ENCODE measurements around the gene LRP4. TPM values are rescaled to one million over a fixed set of nuclear protein-coding genes. Genes with fewer than 3 reads are reported as not detected.

LRP4 gene
- total RNA-seq, 1 donor from 2014 or later: 7.6 TPM

DNA sequence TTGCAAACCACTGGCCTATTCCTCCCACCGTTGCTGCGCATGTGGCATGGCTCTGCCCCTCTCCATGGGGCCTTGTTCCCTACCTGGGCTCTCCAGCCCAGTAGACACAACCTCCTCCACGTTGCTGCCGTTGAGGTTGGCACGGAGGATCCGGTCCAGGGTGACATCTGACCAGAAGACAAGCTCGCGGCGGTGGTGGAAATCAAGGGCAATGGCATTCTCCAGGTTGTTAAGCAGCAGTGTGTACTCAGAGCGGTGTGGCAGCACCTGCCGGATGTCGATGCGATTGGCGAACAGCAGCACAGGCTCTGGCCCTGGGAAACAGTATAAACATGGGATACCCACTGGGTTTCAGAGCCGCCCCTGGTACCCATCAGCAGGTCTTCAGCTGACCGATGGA is 23.8 kb downstream of the LRP4 start:
- no peak for DNase-seq (ENCODE audit: low read depth)

DNA sequence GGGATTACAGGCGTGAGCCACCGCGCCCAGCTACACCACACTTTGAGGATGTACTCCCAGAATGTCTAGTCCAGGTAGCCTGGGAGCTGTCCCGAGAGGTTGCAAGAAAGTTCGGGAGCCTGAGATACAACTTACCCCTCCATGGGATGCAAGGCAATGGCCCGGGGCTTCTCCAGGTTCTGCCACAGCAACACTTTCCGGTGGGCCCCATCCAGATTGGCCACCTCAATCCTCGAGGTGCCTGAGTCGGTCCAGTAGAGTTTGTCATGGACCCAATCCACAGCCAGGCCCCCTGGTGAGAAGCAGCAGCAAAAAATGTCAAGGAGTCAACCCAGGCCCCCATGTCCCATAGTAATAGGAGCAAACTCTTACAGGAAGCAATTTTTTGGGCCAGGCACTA is 25.5 kb downstream of the LRP4 start:
- DNase-seq (ENCODE audit: low read depth): no peak

DNA sequence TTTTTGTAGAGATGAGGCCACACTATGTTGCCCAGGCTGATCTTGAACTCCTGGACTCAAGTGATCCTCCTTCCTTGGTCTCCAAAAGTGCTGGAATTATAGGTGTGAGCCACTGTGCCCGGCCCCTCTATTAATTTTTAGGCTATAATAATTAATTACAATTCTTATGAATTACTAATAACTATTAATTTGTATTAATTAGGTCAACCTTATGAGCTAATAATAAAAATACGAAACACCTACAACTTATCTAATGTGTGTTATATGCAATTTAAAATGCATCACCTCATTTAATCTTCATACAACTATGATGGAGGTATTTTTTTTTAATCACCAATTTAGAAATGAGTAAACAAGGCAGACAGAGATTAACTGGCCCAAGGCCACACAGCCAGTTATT is 26.2 kb downstream of the LRP4 start:
- DNase-seq (ENCODE audit: low read depth): no peak

DNA sequence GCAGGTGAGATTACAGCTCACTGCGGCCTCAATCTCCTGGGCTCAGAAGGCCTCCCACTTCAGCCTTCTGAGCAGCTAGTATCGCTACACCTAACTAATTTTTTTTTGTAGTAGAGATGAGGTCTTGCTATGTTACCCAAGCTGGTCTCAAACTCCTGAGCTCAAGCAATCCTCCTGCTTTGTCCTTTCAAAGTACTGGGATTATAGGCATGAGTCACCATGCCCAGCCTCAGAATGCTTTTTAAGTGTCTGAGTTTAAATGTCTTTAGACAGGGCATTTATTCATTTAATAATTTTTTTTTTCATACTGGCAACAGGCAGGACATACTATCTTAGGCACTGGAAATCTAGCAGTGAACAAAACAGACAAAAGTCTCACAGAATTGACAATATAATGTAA is 27.7 kb downstream of the LRP4 start:
- peak; percentile 58 for DNase-seq (ENCODE audit: low read depth)

DNA sequence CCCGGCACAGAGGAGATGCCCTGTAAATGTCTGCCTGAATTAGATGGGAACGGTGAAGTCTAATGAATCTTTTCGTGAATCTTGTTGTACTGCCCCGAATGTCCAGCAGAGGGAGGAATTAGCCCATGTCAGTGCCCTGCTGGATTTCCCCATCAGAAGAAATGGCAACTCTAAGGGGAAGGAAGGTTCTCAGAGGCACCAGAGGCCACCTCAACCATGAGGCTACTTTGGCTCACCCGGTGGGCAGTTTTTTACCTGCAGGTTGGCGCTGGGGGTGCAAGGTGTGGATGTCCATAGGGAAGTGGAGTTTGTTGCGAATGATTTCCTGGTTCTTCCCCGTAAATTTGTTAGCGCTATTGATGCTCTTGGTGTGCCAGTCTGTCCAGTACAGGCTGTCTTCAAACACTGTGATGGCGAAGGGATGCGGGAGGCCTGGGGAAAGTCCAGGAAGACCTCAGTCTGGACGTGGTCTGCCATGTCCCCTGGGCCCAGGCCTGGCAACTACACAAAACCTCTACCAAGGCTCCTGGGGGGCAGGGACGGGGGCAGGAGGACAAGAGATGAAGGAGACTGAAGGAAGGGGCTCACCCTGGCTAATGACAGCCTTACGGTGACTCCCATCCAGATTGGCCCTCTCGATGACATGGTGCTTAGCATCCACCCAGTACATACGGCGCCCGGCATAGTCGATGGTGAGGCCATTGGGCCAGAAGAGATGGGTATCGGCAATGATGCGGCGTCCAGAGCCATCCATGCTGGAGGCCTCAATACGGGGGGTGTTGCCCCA is 28.5 kb downstream of the LRP4 start:
- DNase-seq (ENCODE audit: low read depth): peak; percentile 87

DNA sequence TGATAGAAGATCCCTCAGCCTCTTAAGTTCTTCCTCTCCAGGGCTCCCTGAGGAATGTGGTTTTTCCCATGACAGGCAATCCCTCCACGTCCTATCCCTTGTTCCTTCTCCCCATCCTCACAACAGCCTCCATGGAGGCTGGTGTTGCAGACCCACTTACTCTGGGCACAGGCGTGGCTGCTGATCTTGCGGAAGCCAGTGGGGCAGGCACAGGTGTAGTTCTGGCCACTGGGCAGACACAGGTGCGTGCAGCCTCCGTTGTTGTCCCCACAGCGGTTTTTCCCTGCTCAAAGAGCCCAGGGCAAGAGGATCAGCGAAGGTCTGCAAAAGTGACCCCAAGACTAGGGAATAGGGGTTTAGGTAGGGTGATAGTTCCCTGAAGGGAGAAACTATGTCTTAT is 29.1 kb downstream of the LRP4 start:
- no peak for DNase-seq (ENCODE audit: low read depth)

DNA sequence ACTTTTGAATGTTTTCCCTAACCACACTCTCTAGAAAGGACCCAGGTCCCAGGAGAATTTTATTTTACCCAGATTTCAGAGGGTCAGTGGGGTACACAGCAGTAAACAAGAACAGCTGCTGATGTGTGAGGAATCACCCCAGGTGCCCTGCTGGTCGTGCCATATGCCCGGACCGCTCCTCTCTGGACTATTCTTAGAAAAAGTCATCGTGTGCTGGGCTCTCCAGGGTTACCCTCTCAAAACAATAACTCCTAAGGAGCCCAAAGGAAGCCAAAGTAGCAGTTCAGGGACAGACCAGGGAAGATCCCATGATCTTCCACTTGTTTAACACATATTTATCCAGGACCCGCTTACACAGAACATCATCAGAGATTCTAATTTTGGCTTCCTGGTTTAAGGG is 29.7 kb downstream of the LRP4 start:
- DNase-seq (ENCODE audit: low read depth): peak; percentile 55

DNA sequence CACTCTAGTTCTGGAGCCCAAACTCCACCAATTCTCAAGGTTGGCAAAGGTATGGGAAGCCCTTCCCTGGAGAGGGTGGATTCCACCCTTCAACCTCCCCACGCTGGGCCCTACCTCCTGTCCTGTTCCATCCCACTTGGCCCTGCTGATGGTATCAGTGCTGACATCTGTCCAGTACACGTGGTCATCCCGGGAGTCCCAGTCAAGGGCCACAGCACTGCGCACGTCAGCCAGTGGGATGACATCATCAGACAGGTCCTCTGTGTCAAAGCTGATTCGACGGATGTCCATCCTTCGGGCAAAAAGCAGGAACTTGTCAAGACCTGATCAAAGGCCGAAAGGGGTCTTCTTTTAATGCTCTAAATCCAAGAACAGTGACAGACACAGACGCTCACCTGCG is 32.1 kb downstream of the LRP4 start:
- no peak for DNase-seq (ENCODE audit: low read depth)

DNA sequence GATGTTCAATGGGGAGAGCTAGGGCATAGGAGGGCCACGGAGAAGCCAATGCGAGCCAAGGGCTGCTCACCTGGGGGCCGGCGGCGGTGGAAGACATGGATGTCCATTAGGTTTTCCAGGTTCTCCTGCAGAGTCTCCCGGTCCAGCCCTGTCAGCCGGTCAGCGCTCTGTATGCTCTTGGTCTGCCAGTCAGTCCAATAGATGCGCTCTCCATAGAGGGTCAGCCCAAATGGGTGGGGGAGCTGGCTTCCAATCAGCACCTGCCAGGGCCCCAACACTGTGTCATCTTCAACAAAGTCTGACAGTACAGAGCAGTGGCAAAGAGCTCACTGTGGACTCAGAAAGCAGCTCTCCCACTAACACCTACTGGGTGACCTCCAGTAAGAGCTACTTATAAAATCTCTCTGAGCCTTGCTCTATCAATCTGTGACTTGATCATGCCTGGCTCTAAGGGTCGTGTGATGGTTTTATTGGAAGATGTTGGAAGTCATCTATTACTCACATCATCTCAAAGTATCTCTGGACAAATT is 39.2 kb downstream of the LRP4 start:
- DNase-seq (ENCODE audit: low read depth): no peak

DNA sequence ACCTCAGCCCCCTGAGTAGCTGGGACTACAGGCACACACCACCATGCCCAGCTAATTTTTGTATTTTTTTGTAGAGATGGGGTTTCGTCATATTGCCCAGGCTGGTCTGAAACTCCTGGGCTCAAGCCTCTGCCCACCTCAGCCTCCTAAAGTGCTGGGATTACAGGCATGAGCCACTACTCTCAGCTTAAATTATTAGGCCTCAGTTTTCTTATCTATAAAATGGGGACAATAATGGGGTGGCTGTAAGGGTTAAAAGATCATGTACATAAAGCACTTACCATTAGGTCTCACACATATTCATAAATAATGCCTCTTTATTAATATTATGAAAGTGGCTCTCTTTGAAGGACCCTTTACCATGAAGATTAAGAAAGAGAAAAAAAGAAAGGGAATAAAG is 40.8 kb downstream of the LRP4 start:
- no peak for DNase-seq (ENCODE audit: low read depth)

DNA sequence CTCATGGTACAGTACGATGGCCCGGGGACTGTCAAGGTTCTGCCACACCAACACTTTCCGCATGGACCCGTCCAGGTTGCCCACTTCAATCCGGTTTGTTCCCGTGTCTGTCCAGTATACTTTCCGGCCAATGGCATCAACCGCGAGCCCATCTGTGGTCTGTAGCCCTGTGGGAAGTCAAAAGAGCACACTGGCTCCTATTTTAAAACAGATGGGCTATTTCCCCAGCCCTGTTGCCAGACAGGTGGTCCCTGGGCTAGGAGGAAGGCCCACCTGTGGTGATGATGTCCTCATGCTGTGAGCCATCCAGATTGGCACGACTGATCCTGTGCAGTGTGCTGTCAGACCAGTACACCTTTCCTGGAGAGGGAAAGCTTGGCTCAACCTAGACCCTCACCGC is 41.9 kb downstream of the LRP4 start:
- DNase-seq (ENCODE audit: low read depth): no peak

DNA sequence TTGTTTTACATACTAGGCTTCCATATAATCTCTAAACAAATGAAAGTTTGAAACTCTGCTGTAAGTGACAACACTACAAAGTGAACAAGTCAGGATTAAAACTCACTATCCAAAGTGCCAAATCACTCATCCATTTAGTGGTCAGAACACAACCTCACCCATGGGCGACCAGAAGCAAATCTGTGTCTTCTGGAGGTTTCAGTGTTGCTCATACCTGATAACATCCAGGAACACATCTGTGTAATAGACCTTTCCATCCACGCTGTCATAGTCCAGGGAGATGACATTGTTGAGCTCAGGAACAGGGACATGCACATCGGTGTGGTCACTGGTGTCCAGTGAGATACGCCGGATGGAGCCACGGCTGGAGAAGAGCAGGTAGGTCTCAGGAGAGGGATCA is 43.8 kb downstream of the LRP4 start:
- DNase-seq (ENCODE audit: low read depth): no peak

DNA sequence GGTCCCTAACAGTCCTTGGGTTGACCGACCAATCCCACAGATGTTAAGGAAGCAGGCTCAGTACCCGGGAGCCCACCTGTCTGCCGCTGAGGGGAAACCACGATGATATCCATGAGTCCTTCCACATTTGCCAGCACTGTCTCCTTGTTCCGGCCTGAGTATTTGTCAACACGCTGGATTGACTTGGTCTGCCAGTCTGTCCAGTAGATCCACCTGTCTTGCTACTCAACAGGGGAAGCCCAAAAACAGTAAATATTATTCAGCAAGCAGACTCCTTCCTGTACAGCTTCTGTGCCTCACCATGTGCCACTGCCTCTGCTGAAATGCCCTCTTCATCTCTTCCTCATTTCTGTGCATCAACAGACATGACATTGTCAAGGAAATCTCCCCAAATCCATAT is 49.4 kb downstream of the LRP4 start:
- DNase-seq (ENCODE audit: low read depth): no peak

DNA sequence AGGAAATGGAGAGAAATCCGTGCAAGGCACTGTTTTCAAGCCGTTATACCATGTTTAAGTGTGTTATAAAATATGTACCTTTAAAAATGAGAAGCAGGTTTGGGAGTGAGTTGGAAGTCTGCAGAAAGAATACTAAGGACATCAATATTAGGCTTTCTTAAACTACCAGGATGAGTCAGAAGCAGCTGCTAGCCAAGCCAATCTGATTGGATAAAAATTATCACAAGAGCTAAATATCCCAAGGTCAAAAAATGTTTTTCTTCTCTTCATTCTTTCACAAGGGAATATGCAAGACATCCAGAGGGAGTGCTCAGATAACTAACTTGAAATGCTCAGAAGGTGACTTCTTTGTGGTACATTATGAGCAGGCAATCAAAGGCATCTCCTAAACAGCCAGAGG is 53.0 kb downstream of the LRP4 start:
- peak; percentile 62 for DNase-seq (ENCODE audit: low read depth)

DNA sequence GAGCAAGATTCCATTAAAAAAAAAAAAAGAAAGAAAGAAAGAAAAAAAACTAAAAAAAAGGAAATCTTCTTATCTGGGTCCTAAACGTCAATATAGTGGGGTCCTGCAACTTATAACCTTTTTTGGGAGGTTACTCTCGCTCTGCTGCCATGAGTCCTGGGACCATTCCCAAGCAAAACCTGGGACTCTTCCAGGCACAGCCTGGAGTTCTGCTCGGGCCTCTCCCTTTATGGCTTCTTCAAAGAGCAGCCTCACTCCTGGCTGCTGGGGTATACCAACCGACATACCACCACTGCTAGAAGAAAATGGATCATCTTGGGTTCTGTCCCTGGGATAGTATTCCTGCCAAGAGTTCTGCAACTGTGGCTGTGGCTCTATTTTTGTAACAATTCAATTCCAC is 58.1 kb downstream of the LRP4 start:
- peak; percentile 31 for DNase-seq (ENCODE audit: low read depth)

DNA sequence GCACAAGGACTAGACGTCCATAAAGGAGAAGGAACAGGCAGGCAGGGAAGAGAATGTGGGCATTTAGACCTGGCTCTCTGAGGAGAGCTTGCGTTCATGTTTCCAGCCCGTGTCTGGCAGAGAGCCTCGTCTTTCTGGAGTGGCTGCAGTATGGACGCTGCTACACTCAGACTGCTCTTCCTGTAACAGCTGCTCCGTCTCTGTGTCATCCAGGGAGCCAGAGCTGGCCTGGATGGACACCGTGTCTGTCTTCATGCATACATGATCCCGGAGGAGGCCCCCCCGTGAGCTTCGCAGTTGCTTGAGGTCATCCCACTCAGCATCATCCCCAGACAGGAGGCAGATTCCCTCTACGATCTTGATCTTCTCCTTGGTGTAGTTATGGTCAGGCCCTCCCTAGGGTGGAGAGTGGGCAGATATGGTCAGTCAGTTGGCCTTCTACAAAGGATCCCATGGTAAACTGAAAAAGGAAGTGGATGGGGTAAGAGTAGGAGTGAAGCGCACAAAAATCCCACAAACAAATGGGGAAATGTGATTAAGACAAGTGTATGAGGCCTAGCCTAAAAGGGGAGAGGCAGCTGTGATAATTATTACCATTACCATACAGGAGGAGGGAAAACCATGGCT is 59.3 kb downstream of the LRP4 start:
- peak; percentile 10 for DNase-seq (ENCODE audit: low read depth)

DNA sequence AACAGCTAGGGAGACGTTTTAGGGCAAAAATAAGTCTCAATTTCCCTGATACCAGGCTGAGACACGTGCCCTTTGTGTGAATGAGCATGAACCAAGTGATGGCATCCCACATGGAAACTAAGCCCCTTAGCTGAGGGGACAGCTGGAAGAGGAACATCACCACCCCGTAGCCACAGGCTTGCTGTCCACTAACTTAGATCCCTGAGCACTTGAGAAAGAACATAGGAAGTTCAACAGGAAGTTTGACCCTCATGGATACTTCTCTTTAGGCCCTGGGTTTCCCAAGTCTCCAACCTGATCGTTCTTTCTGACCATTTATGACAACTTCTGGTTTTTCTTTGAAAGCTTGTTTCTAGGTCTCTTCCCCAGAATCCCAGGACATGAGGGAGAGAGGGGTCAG is 60.7 kb downstream of the LRP4 start:
- peak; percentile 71 for DNase-seq (ENCODE audit: low read depth)

DNA sequence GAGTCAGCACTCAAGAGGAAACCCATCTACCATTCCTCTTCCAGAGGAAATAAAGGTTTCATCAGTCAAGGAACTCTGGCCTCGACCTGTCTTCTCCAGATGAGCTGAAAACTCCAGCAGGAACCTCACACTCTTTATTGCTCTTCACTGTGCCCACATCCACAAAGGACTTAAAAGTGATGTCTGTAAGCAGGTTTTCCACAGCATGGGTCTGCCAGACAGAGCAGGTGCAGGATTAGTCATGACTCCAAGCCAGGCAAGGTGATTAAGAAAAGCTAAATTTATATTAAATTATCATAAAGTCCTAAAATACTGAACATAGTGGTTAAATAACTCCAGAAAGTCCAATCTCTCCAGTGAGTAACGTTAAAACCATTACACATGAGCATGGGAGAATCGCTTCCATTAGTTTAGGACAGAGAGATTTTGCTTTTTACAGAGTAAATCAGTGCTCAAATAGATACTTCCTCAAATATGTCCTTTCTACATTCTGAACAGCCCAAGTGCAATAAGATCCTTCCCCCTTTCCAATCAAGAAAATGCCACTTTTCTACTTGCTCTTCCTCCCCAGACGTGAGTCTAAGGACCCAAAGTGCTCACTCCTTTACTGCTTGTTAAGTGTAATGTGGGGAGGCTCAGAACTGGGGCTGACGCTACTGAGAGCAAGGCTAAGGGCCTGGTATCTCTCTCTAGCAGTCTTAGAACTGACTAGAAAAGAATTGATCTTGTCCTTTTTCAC is 61.6 kb downstream of the LRP4 start:
- DNase-seq (ENCODE audit: low read depth): peak; percentile 77

DNA sequence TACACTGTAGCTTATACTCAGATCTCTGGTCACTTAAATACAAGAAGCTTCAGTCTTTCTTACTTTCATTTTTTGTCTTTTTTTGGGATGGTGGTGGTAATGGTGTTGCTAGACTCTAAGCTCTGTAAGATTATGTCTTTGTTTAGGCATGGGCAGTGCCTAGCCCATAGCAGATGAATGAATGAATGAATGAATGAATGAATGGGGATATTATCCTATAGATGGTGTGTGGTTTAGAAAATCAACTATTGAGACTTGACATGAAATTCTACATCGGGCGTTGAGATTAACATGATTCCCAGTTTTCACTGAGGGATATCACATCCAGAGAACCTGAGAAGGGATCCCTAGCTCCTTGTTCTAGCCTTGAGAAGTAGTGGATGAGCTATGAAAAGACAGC is 62.5 kb downstream of the LRP4 start:
- DNase-seq (ENCODE audit: low read depth): no peak

DNA sequence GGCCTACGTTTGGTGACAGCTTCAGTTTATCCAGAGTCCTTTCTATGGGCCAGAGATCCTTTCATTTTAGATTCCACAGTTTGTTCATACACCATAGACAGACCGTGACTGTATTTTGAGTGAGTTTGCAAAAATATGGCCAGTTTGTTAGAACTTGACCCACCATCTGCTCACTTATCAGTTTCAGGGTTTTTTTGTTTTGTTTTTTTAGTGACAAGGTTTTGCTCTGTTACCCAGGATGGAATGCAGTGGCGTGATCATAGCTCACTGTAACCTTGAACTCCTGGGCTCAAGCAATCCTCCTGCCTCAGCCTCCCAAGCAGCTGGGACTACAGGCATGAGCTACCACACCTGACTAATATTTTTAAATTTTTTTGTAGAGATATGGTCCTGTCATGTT is 63.2 kb downstream of the LRP4 start:
- no peak for DNase-seq (ENCODE audit: low read depth)

DNA sequence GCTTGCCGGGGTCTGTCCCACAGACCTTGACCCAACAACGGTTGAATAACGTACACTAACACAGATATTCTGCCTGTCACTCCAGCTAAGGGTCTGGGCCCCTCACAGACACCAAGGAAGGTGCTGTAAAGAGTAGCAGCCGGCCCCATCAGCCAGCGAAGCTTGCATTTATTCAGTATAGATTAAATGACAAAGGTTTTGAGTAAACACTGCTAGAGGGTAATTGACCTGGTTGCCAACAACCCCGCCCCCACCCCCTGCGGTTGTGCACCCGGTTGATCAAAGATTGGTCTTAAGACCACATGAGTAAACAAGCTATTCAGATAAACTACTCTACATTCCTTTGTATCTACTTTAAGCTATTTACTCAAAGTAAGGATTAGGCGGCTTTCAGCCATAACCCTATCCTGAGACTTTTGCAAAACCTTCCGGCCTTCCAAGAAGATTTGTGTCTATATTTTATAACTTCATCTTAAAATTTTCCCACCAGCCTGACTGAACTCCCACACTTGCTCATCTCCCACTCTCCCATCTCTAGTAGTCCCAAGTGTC is 67.4 kb downstream of the LRP4 start:
- no peak for DNase-seq (ENCODE audit: low read depth)

DNA sequence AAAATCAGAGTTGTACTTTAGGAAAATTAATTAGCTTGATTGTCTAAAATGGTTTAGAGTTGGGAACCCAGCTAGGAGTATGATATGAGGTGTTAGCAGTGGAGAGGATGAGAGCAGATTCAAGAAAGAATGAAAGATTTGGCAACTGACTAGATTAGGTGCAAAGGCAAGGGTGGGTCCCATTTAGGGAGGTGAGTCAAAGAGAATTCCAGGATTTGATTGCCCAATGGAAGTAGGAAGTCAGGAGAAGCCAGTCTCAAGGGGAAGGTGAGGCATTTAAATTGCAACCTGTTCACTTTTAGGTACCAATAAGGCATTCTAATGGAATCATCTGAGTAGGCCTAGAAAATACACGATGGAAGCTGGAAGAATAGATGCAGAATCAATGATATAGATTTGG is 68.7 kb downstream of the LRP4 start:
- no peak for DNase-seq (ENCODE audit: low read depth)

Measured in myocyte (in vitro differentiated cells).